ENCODE data around the gene MRTFB.

MRTFB gene

DNA sequence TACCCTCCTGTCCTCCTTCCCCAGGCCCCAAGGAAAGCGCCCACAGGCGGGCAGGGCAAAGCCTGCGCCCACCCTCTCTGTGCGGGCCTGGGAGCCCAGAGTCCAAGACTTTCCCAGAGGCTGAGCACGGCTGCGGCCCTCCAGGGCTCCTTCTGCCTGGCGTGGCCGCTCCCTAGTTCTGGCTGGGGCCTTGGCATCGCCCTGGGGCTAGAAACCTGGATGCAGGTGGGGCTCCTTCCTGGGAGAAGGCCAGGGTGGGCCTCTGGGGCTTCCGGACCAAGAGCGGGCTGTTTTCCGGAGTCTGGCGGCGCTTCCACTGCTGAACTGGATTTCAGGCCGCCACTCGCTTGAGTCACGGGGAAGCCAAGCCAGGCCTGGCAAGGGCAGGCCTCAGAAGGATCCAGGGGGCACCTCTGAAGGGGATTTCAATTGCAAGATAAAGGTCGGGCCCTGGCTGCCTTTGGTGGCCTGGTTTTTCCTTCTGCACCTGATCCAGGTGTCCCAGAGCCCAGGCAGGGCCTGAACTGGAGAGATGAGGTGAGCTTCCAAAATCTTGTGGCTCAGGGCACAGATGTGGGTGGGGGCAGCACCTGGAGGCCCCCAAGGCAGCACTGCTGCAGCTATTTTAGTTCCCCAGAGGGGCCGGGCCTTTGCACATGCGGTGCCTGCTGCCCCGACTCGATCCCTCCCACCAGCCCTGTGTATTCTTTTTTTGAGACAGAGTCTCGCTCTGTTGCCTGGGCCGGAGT is 227.4 kb downstream of the MRTFB start:
- no peak for DNase-seq

DNA sequence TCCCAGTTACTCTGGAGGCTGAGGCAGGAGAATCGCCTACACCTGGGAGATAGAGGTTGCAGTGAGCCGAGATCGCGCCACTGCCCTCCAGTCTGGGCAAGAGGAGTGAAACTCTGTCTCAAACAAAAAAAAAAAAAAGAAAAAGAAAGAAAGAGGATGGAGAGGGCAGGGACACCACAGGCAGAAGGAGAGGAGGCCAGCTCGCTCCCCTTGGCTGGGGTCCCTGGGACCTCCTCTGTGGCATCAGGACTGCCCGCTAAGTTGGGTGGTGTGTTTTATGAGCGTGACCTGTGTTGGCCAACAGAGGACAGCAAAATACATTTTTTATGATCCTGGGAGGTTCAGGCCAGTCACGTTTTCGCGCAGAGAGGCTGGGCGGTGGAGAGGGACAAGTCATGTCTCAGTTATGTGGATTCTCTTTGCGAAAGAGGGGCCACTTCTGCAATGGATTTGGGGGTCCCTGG is 229.6 kb downstream of the MRTFB start:
- peak; percentile 38 for DNase-seq

DNA sequence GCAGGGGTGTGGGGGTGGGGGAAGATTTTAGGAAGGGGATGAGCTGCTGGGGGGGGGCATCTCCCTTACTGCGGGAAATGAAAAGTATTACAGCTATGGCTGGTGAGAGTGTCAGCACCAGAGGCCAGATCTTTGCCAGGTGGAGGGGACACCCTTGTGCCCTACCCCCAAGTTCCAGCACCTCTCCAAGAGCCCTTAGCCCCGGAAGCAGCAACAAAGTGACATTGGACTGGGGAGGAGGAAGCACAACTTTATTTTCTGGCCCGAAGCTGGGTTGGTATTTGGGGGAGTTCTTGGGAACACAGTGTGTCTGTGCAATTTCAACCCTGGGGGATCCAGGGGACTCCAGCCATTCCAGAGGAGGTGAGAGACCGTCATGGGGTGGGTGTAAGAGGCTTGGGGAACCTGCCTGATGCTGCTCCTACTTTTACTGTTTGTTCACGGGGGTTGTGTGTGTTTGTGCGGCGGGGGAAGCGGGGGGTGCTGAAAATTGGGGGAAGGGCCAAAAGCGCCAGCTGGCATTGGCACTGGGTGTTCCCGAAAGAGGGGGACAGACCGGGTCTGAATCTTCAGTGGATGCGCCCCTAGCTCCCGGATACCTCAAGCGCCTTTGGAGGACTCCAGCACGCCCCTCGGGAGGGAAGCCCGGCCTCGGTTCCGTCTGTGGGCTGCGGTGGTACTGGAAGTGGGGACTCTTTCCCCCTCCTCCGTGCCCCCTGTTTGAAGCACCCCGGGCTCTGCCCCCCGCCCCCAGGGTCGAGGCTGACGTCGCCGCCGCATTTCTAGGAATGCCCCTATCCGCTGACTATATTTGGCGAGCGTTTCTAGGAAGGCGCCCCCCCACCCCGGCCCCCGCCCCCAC is 230.3 kb downstream of the MRTFB start:
- DNase-seq, result no peak

DNA sequence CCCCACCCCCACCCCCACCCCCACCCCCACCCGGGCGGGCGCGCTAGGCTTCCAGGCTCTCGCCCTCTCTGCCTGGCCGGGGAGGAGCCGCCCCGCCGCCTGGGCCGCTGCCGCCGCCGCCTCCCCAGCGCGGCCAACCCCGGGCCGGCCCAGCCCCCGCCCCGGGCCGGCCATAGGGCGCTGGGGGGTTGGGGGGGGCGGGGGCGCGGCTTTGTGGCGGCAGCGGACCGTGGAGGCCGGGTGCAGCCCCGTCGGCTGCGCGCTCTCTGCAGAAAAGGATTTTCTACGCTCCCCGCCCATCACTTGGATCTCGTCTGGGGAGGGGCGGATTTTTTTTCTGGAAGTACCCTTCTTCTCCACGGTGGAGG is 230.9 kb downstream of the MRTFB start:
- DNase-seq, result no peak

DNA sequence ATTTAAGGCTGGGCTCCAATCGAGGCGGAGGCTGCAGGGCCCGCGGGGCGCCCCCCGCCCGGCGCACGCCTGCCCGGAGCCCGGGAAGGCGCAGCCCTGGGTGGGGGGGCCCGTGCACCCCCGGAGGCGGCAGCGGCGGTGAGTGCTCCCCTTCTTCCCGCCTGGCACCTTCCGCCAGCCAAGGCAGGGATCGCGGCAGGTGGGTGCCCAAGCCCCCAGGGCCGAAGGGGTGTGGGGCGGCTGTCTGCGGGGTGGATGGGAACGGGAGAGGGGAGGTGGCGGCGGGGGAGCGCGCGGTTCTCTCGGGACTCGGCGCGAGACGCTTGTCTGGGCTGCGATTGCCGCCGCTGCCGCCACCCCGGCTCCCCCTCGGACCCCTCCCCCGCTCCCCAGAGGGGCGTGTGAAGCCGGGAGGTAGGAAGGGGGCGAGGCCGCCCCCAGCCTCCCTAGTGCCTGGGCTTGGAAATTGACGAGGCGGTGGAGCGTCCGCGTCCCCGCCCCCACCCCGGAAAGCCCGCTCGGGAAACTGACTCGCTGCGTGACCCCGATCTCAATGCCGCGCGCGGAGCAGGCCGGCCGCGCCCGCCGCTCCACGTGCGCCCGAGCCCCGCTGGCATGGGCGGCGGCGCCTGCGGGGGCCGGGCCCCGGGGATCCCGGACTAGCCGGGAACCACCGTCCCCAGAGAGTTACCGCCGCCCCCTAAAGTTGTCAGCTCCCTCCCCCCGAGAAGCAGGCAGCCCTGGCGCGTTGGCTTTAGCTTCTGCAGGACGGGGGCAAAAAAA is 231.5 kb downstream of the MRTFB start:
- no peak for DNase-seq

DNA sequence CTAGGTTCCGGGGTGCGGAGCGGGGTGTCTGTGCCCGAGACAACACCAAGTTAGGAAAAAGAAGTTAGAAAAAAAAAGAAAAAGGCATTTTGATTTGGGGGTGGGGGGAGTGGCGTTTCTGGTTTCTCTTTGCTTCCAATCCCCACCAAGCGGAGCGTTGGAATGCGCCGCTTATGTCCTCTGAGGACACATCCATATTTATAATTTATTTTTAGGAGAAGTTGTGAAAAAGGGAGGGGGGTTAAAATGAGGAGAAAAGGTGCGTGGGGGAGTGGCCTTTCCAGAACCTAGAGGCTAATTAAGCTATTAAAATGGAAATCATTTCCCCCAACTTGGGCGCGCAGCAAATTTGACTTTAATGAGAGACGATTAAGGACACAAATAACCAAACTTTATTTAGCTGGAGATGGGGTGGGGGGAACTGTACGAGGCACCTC is 232.1 kb downstream of the MRTFB start:
- no peak for DNase-seq

DNA sequence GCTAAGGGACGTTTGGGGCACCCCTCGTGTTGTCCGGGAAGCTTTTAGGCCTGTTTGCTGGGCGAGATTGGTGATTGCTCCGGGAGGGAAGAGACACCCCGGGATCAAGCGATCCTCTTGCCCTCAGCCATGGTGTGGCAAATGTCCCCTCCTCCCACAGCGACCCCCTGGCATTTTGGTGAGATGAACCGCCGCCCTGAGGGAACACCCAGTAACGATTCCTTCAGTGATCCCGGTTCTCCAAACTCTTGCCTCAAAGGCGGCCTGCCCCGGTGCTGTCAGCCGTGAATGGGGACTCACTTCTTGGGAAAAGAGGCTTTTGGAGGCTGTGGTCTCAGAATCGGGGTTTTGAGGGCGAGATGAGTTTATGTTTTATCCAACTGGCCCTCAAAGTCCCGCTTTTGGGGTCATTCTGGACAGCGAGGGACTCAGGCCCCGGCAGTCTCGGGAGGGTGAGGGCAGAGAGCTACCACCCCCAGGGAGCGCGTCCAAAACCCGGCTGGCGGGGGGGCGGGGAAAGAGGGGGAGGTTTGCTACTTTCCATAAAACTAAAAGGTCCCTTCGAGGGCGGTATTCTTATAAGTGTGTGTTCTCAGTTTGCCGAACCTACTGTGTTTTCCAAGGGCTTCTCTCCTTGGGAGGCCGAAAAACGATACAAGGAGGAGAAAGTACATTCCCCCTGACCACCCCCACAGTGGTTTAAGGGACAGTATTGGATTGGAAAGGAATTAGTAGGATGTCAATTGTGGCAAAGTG is 232.7 kb downstream of the MRTFB start:
- no peak for DNase-seq

DNA sequence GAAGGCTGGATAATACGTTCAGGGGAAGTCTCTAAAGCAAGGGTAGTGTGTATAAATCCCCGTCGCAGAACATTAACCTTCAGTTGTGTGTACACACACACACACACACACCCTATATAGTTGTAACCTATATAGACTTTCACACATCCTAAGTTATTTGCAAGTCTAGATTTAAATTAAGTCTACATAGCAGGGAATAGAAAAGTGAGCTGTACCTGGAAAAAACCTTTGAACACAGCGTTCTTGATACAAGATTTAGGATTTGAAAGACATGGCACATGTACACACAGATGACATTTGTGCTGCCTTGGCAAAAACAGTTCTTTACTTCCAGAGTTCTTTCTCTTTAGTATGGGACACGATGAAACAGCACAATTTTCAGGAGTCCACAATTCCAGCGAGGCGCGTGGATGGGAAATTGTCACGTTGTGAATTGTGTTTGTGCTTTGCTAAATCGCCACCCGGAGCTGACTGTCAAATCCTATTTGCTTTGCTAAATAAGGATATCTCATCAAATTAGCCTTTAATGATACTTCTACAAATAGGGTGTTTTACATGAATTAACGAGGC is 233.9 kb downstream of the MRTFB start:
- no peak for DNase-seq

DNA sequence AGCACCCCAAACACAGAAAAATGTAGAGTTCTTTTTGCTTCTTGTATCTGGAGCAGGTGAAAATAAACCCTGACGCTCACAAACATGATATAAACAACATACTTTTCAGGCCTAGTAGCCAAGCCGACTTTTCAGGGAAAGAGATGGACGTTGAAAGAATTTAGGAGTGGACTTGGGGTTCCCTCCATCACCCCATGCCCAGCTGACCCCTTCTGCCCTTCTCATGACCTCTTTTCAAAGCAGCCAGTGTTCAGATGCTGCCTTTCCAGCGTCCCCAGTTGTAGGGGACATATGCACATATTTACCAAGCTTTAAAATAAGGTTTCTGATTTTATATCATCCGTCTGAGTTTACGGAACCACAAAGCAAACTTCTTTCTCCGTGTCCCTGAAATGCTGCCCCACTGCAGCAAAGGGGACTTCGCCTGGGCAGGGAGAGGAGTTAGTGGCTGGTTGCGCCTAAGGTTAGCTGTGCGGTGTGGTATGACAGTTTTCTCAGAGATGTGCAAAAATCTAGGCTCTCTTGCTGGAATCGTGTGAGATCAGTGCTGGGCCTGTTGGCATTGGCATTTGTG is 235.5 kb downstream of the MRTFB start:
- DNase-seq, result no peak

DNA sequence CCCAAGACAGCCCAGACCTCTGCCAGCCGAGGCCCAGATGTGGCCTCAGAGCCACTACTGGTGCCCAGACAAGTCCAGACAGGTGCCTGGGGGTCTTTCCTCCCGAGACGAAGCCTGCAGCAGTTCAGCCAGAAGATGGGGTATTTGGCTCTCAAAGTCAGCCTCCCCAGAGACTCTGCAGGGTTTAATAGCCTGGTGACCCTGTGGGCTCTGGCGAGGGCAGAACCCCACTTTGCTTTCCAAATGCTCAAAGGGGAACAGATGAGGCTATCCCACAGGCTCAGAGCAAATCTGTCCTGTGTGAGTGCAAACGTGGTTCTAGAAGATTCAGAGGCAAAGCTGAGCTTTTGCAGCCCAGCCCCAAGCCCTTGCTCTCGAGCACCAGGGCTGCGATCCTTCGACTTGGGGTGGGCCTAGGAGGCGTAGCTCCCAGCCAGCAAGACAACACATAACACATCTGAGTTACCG is 236.0 kb downstream of the MRTFB start:
- no peak for DNase-seq

DNA sequence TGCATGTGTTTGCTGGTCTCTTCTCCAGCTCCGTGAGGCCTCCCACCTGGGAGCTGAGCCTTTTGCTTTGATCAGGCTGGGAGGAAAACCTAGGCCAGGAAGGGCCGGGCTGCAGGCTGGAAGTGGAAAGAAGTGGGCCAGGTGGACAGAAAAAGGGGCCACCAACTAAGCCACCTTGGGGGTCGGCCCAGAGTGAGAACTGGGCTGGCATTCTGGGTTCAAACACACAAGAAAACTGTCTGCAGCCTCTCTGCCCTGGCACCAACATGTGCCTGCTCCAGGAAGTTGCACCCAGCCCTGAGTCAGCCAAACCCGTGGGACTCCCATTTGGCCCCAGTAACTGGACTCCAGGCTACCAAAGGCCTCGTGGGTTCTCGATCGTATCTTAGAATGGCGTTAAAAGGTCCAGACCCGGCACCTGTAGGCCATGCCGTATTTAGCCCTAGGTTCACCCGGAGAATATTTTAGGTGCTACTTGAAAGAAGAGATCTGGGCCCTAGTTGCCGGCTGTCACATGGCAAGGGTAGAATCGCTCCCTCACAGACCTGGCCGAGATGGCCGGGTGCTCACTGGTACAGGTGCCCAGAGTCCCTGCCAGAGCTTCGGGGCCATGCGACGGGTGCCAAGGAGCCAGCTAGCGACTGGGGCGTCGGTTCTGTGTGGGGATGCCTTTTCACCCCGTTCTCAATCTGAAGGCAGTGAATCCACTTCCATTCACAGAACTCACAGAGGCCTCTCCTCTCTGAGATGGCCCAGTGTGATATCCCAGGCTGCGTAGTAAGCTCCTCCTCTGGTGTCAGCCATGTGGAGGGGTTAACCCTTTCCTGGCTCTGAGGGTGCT is 236.6 kb downstream of the MRTFB start:
- DNase-seq, result no peak

DNA sequence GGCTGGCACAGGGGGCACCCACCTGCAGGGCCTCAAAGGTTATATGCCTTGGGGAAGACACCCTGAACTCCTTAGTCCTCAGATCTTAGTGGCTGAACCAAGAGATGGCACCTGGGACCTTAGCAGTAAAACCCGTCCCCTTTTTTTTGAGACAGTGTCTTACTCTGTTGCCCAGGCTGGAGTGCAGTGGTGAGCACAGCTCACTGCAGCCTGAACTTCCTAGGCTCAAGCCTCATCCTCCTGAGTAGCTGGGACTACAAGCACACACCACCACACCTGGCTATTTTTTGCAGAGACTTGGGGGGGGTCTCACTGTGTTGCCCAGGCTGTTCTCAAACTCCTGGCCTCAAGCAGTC is 237.2 kb downstream of the MRTFB start:
- no peak for DNase-seq

DNA sequence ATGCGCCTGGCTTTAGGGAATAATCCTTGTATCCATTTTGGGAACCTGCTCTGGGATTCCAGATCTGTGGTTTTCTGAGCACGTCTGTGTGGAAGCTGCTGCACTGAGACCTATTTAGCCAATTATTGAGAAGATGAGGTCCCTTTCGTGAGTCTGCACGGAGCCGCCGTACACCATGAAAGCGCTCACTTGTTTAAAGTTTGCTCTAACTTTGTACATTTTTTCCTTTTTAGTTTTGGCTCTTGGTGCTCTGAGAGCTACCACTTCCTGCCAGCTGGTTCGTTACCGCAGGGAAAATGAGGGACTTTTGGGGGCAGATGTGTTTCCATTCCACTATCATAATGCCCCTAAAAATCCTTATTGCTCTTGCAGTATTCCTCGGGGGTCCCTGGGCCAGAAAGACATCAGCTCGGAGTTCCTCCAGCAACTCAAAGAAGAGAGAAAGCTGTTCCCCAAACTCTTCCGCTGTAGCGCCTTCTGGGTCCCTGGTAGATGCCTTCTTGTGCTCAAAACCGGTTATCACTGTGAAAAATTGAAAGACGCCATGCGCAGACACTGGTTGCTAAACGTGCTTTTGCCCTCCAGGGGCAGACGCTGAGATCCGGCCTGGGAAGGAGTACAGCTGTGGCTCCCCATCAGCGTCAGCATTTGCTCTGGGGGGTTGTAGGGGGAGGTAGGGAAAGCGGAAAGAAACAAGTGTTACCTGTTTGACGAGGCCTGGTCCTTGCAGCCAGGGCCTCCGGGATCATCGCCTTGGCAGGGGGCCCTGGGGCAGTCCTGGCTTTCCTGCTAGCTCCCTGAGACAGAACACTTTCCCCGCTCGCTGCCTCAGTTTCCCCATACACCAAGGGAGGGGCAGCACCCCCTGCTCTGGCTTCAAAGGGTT is 238.1 kb downstream of the MRTFB start:
- no peak for DNase-seq

DNA sequence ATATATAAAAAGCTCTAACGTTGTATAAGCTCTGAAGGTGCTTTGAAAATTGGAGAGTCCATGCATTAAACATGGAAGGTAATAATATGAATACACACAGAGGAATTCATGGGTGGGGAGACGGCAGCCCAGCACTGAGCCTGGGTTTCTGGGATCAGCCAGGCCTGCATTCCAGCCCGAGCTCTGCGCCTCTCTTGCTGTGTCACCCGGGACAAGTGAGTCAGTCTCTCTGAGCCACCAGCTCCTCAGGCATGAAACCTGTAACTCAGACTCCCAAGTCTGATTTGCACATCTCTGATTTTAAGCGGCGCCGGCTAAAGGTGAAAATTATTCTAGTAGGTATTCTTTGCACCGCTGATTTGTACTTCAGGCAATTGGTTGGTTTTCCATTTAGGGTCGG is 238.8 kb downstream of the MRTFB start:
- no peak for DNase-seq

DNA sequence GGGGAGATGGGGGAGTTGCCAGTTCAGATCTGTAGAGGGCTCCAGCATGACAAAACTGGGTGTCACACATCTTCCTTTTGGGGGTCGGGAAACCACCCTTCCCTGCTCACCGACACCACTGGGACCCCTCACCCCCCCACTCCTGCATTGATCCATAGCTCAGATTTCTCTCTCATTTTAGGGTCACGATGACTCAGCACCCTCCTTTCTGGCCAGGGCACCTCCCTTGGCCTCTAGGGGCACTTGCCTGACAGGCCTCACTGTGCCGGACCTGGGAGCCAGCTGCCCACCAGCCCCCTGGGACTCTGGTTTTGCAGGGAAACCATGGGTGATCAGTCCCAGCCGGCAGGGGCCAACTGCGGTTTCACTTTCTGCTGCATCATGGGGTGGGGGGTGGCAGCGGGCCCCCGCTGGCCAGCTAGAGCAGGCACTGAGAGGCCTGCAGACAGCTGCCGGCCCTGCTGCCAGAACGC is 239.4 kb downstream of the MRTFB start:
- DNase-seq, result no peak

DNA sequence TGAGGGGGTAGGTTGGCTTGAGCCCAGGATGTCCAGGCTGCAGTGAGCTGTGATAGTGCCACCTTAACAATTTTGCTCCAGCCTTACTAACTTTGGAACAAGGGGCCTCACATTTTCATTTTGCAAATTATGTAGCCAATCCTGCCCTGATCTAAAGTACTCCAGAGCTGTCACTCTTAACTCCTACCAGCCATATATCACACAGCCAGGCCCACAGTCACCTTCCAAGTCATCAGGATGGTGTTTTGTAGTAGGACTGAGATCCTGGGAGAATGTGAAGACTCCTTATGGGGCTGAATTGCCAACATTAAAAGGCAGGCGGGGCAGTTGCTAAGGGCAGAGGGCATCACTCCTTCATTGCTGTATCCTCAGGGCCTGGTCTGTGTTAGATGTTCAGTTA is 243.0 kb downstream of the MRTFB start:
- no peak for DNase-seq

DNA sequence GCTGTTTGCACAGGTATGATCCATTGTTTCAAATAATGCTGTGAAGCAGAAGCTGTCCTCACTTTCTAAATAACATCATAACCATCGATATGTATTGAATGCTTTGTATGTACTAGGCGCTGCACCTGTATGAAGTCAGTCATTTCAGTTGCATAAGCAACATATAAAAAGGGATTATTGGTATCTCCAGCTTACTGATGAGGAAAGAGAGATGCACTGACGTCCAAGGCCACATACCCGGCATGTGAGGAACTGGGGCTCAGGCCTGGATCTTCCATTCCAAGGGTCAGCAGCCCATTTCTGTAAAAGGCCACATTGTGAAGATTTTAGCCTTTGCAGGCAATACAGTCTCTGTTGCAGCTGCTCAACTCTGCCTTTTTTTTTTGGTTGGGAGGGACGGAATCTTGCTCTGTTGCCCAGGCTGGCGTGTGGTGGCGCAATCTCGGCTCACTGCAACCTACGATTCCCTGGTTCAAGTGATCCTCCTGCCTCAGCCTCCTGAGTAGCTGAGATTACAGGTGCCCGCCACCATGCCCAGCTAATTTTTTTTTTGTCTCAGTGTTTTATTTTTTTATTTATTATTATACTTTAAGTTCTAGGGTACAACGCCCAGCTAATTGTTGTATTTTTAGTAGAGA is 244.7 kb downstream of the MRTFB start:
- no peak for DNase-seq
